Measurements from ENCODE around the gene SFTPD.
A peak's percentile ranks its signal among the peaks of the same experiment; 100 is the strongest.

Gene SFTPD

GRCh38 chr10:79929409-79929904 lies 19.4 kb downstream of the SFTPD start:
- DNase-seq (ENCODE audit: low read depth in 1 of 2, low spot score in 1 of 2) = peak in 1 of 2 experiments; percentile 71
- no peak overlapping the region for H3K4me3 ChIP-seq (replicated peaks; ENCODE audit: insufficient read depth, low read length)
- no peaks in the 10 kb centered on the region for H3K27me3 ChIP-seq (ENCODE audit: insufficient read depth, poor library complexity, severe bottlenecking)
- no peak for TF ChIP-seq SPI1 (IDR thresholded peaks at IDR 0.05; ENCODE audit: borderline replicate concordance, low read depth)
- TF ChIP-seq CTCF (IDR thresholded peaks at IDR 0.05; ENCODE audit: insufficient read depth, low read length) = peak; percentile 63
- no peak for TF ChIP-seq GABPA (IDR thresholded peaks at IDR 0.05; ENCODE audit: low read depth)
- no peak overlapping the region for H3K27ac ChIP-seq (replicated peaks)

- no peak overlapping the region for H3K27ac ChIP-seq (replicated peaks)
- TF ChIP-seq CTCF (IDR thresholded peaks at IDR 0.05; ENCODE audit: insufficient read depth, low read length) (no peak), REST (IDR thresholded peaks at IDR 0.05; ENCODE audit: insufficient replicate concordance, low read depth) (no peak), SPI1 (IDR thresholded peaks at IDR 0.05; ENCODE audit: borderline replicate concordance, low read depth) (no peak), GABPA (IDR thresholded peaks at IDR 0.05; ENCODE audit: low read depth) (no peak), POLR2AphosphoS5 (IDR thresholded peaks at IDR 0.05; ENCODE audit: low read depth) (no peak)
- H3K27me3 ChIP-seq (ENCODE audit: insufficient read depth, poor library complexity, severe bottlenecking) = no peaks in the 10 kb centered on the region
- DNase-seq (ENCODE audit: low read depth in 1 of 2, low spot score in 1 of 2) = no peak
- H3K4me3 ChIP-seq (replicated peaks; ENCODE audit: insufficient read depth, low read length) = no peak overlapping the region
These were observed 20.8 kb downstream of the SFTPD start for GRCh38 chr10:79928028-79928583.

GRCh38 chr10:79927111-79927828 lies 21.6 kb downstream of the SFTPD start:
- Histone ChIP-seq H3K27me3 (ENCODE audit: insufficient read depth, poor library complexity, severe bottlenecking) (no peaks in the 10 kb centered on the region), H3K27ac (replicated peaks) (no peak overlapping the region), H3K4me3 (replicated peaks; ENCODE audit: insufficient read depth, low read length) (no peak overlapping the region)
- TF ChIP-seq SPI1 (IDR thresholded peaks at IDR 0.05; ENCODE audit: borderline replicate concordance, low read depth) = no peak
- no peak for TF ChIP-seq REST (IDR thresholded peaks at IDR 0.05; ENCODE audit: insufficient replicate concordance, low read depth)
- no peak for TF ChIP-seq POLR2AphosphoS5 (IDR thresholded peaks at IDR 0.05; ENCODE audit: low read depth)
- no peak for TF ChIP-seq GABPA (IDR thresholded peaks at IDR 0.05; ENCODE audit: low read depth)
- no peak for TF ChIP-seq CTCF (IDR thresholded peaks at IDR 0.05; ENCODE audit: insufficient read depth, low read length)
- no peak for DNase-seq (ENCODE audit: low read depth in 1 of 2, low spot score in 1 of 2)

Data from HL-60 (cell line).